K562 (cell line): ENCODE data around the gene SLC30A4. TPM values are rescaled to one million over a fixed set of nuclear protein-coding genes. Genes with fewer than 3 reads are reported as not detected.

Experiments
- ATAC-seq: fragments of 200-7000 bp; cut with Tn5 transposase; 3 replicates; pipeline ENCODE4 v1.9.1; 2020; ENCODE audit warnings: moderate library complexity
- BruUV-seq: library from RNA; stranded (reverse); fragments of 400-500 nt; replicated peaks from 2 replicates; lab custom pipeline; 2021; lab: Mats Ljungman, UMichigan
- CTCF ChIA-PET: fragments of 300-600 bp; formaldehyde crosslinking; extraction: SDS; loops from one replicate; lab custom pipeline; 2021; ENCODE audit warnings: low intra/inter-chr PET ratio; lab: Yijun Ruan, JAX
- POLR2A ChIA-PET: fragments of 300-600, 350-650 bp; sonication (Branson Sonifier 250); formaldehyde crosslinking; extraction: SDS; loops from one replicate; lab custom pipeline; 2021; ENCODE audit warnings: antibody characterized with exemption, inconsistent platforms; lab: Yijun Ruan, JAX
- DNase-seq, 4 experiments: peaks; one replicate each; pipeline versions ENCODE4 v3.0.0 to v3.0.0-alpha.2; 2011 to 2018; ENCODE audit warnings: low spot score in 3 of 4, mixed read lengths in 3 of 4; ENCODE audit errors: extremely low read depth in 1 of 4
- FAIRE-seq: peaks from 2 replicates; lab custom pipeline; 2011; peaks lifted over from hg19 to GRCh38; lab: Jason Lieb, UNC
- H2AFZ ChIP-seq: 2 replicates; pipeline ENCODE4 v1.6.0; 2011; ENCODE audit warnings: low read depth, low read length, control low read depth, inconsistent platforms
- H3K27ac ChIP-seq: fragments of 200-600 bp; 3 replicates; pipeline ENCODE4 v1.8.0; 2011; ENCODE audit warnings: low read depth, mild to moderate bottlenecking, control low read depth, inconsistent platforms, low read length, moderate library complexity, mixed read lengths; ENCODE audit errors: extremely low read depth
- H3K27me3 ChIP-seq, 2 experiments: fragments of 300-600 bp in 1 of 2; 2 replicates in 1 of 2; 3 replicates in 1 of 2; pipeline versions ENCODE4 v1.6.0 to v1.8.0; 2011; ENCODE audit warnings: inconsistent platforms in 2 of 2, low read length in 2 of 2, mild to moderate bottlenecking in 1 of 2, mixed read lengths in 1 of 2, moderate library complexity in 1 of 2; ENCODE audit not compliant: control insufficient read depth in 2 of 2, insufficient read depth in 2 of 2
- H3K36me3 ChIP-seq: fragments of 300-600 bp; 3 replicates; pipeline ENCODE4 v1.8.0; 2011; ENCODE audit warnings: mild to moderate bottlenecking, low read length, inconsistent platforms; ENCODE audit not compliant: control insufficient read depth, insufficient read depth
- H3K4me1 ChIP-seq, 2 experiments: fragments of 200-600 bp in 1 of 2; replicated peaks in 1 of 2; 2 replicates in 1 of 2; 3 replicates in 1 of 2; pipeline versions ENCODE4 v1.5.1 to v1.8.0; 2011; ENCODE audit warnings: inconsistent platforms in 2 of 2, low read length in 2 of 2, mild to moderate bottlenecking in 1 of 2, mixed read lengths in 1 of 2, moderate library complexity in 1 of 2; ENCODE audit not compliant: control insufficient read depth in 2 of 2, insufficient read depth in 2 of 2
- H3K4me2 ChIP-seq: 2 replicates; pipeline ENCODE4 v1.6.1; 2011; ENCODE audit warnings: low read length, control low read depth, inconsistent platforms, mixed read lengths; ENCODE audit not compliant: insufficient read depth
- H3K4me3 ChIP-seq: fragments of 200-600 bp; sonication (generic), shearing (Covaris generic); 2 replicates; pipeline ENCODE4 v1.5.1; 2016; ENCODE audit warnings: control low read depth, inconsistent platforms
- H3K79me2 ChIP-seq: fragments of 200-600 bp; 3 replicates; pipeline ENCODE4 v1.8.0; 2011; ENCODE audit warnings: low read length, inconsistent platforms; ENCODE audit not compliant: control insufficient read depth, insufficient read depth
- H3K9ac ChIP-seq, 2 experiments: 2 replicates each; pipeline versions ENCODE4 v1.6.0 to v1.6.1; 2011; ENCODE audit warnings: low read depth in 2 of 2, low read length in 2 of 2, control low read depth in 1 of 2, inconsistent platforms in 1 of 2, mild to moderate bottlenecking in 1 of 2, mixed read lengths in 1 of 2; ENCODE audit not compliant: insufficient read depth in 1 of 2
- H3K9me1 ChIP-seq: one replicate; pipeline ENCODE4 v1.6.0; 2011; ENCODE audit warnings: inconsistent platforms, mild to moderate bottlenecking, low read length, moderate library complexity; ENCODE audit not compliant: control insufficient read depth, insufficient read depth
- H3K9me3 ChIP-seq: replicated peaks from 2 replicates; pipeline ENCODE4 v1.5.1; 2011; ENCODE audit warnings: low read depth, low read length, inconsistent platforms; ENCODE audit not compliant: control insufficient read depth, insufficient read depth
- H4K20me1 ChIP-seq: replicated peaks from 2 replicates; pipeline ENCODE4 v1.6.1; 2011; ENCODE audit warnings: low read length, inconsistent platforms, mixed read lengths; ENCODE audit not compliant: control insufficient read depth, insufficient read depth
- CHD4 ChIP-seq: fragments of 200-600 bp; sonication (generic); IDR thresholded peaks from 3 replicates; pipeline ENCODE4 v1.6.1; 2012; ENCODE audit warnings: low read depth, mild to moderate bottlenecking, mixed read lengths, low read length, inconsistent platforms; ENCODE audit not compliant: insufficient read depth, insufficient replicate concordance, poor library complexity, severe bottlenecking
- SNIP1 ChIP-seq: fragments of 450-650 bp; IDR thresholded peaks from 2 replicates; pipeline ENCODE4 v1.7.1; 2017; ENCODE audit warnings: low read depth, mild to moderate bottlenecking
- ZNF175 ChIP-seq: fragments of 200-800 bp; sonication (Bioruptor generic); IDR thresholded peaks from 2 replicates; pipeline ENCODE4 v1.6.1; 2016; ENCODE audit warnings: low read depth, mild to moderate bottlenecking, missing genetic modification characterization, missing compliant biosample characterization
- ZNF184 ChIP-seq: sonication (generic); formaldehyde crosslinking; IDR thresholded peaks from 2 replicates; pipeline ENCODE4 v1.5.0; 2020; ENCODE audit warnings: missing genetic modification reagents
- WGBS: fragments of 100-300 bp; shearing (Covaris generic); methylation state at CpG from one replicate; pipeline ENCODE4 v1.1.6; 2016; ENCODE audit warnings: low coverage, mixed read lengths; ENCODE audit not compliant: insufficient coverage; ENCODE audit errors: missing lambda C conversion rate; 5-methylcytosine and 5-hydroxymethylcytosine counted together
- in situ Hi-C: fragments of 300-500 bp; cut with MboI; formaldehyde crosslinking; loops from 4 replicates; pipeline ENCODE4 v1.15.0; 2018; ENCODE audit warnings: inconsistent platforms, mixed read lengths
- intact Hi-C: fragments of 100-400 bp; cut with micrococcal nuclease; formaldehyde crosslinking; loops from 2 replicates; pipeline ENCODE4 v1.14.2; 2022
- polyA plus RNA-seq, 8 experiments: library from polyadenylated mRNA; depleted of rRNA in 4 of 8; stranded (reverse) in 5 of 8; unstranded in 3 of 8; fragments of >200 nt; fragmentation: Nextera tagmentation in 2 of 8; fragmentation: Illumina TruSeq in 1 of 8; extraction: Ambion mirVana in 2 of 8; extraction: Trizol in 1 of 8; gene quantifications; 2 replicates each; pipeline versions ENCODE4 v1.2.1 to v1.2.3, GENCODE V29; 2011 to 2014; ENCODE audit warnings: inconsistent platforms in 1 of 8, missing spikeins in 1 of 8
- total RNA-seq, 7 experiments: library from RNA; depleted of rRNA in 6 of 7; stranded (reverse); fragments of >200 nt in 6 of 7; fragmentation: Illumina TruSeq in 2 of 7; extraction: Trizol in 2 of 7; gene quantifications; 2 replicates each; pipeline versions ENCODE4 v1.2.1 to v1.2.3, GENCODE V29; 2011 to 2021; ENCODE audit warnings: low replicate concordance in 1 of 7

SLC30A4 gene
- total and polyA plus RNA-seq, 9 of the 15 experiments (the other 6 are each of a cell fraction or from before 2014, with no cell fraction given): 0.21 to 0.73 (median 0.36) TPM

DNA sequence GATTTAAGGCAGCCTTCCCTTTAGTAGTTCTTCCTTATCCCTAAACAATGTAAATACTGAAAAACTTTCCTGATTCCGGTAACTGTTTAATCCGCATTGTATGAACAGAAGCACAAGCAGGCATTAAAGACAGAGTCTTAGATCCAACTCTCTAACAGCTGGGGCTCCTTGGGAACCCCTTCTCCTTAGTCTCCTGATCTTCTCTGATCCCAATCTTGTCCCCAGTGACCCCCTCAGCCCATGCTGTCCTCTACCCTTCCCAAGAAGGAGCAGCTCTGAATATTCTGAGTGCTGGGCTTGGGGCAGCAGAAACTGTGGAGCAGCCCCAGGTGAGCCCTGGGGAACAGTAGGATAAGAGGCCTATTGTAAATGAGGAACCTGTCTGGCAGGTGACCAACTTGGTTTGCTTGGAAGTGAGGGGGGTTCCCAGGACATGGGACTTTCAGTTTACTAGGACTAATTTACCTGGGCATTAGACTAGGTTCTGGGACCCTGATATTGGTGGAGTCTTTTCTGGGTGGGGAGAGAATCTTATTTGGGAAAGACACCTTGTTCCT is 13.0 kb upstream of the SLC30A4 start:
- no peak for FAIRE-seq
- H3K9me3 ChIP-seq: no peaks in the 10 kb centered on the region
- H3K79me2 ChIP-seq: no peaks in the 10 kb centered on the region
- peaks cover 2% of the 10 kb centered on the region for H3K9me1 ChIP-seq
- no peaks in the 10 kb centered on the region for H4K20me1 ChIP-seq
- no peak overlapping the region for H3K4me2 ChIP-seq
- H3K9ac ChIP-seq: no peak overlapping the region
- no TSS peak for BruUV-seq
- ChIA-PET POLR2A (interaction anchor here (1.0 kb wide), 1 partner anchor 10 kb away, joined by 3 read pairs; no protein-coding TSS in a partner anchor), CTCF (no interaction called here)
- peaks cover 0 to 6% of the 10 kb centered on the region in 2 experiments; a peak in 3 of 5 replicates for H3K4me1 ChIP-seq
- no peak for ATAC-seq
- in situ Hi-C loops (no loop called here), intact Hi-C loops (no loop called here)
- H2AFZ ChIP-seq: no peak overlapping the region
- TF ChIP-seq CHD4 (no peak), SNIP1 (no peak)
- H3K27me3 ChIP-seq: peaks cover 11 to 15% of the 10 kb centered on the region in 2 experiments; a peak in 4 of 5 replicates
- no peaks in the 10 kb centered on the region for H3K36me3 ChIP-seq
- WGBS: 62% methylated on average over 2 of the region's 2 CpGs
- no peak overlapping the region for H3K27ac ChIP-seq
- no peak overlapping the region for H3K4me3 ChIP-seq
- no peak for DNase-seq

GRCh38 chr15:45534821-45535220 is 12.3 kb upstream of the SLC30A4 start:
- no peak for TF ChIP-seq ZNF184
- no peak for TF ChIP-seq ZNF175
- Histone ChIP-seq H3K9me1 (no peaks in the 10 kb centered on the region), H3K9me3 (no peaks in the 10 kb centered on the region), H3K36me3 (no peaks in the 10 kb centered on the region), H3K27ac (no peak overlapping the region), H2AFZ (no peak overlapping the region), H3K27me3 (peaks cover 12 to 17% of the 10 kb centered on the region in 2 experiments; a peak in 4 of 5 replicates), H3K9ac (no peak overlapping the region), H3K4me1 (peaks cover 0 to 6% of the 10 kb centered on the region in 2 experiments; a peak in 3 of 5 replicates), H3K79me2 (no peaks in the 10 kb centered on the region), H4K20me1 (no peaks in the 10 kb centered on the region), H3K4me3 (no peak overlapping the region), H3K4me2 (no peak overlapping the region)
- no peak for DNase-seq
- ChIA-PET POLR2A (no interaction called here), CTCF (interaction anchor here (0.6 kb wide), 1 partner anchor 42 kb away, joined by 4 read pairs; no protein-coding TSS in a partner anchor)
- in situ Hi-C loops: no loop called here
- intact Hi-C loops: no loop called here
- WGBS: 0% methylated on average over 1 of the region's 1 CpG
- no peak for ATAC-seq
- no TSS peak for BruUV-seq
- FAIRE-seq: no peak
